HFFc6 (cell line): ENCODE measurements around the gene AATK. TPM values are rescaled to one million over a fixed set of nuclear protein-coding genes. Genes with fewer than 3 reads are reported as not detected.

Experiments
- DNase-seq: peaks from one replicate; pipeline ENCODE4 v3.0.0-alpha.2; 2018
- H3K27ac Mint-ChIP-seq: 2 replicates; pipeline ENCODE4 v1.8.0; 2020; ENCODE audit warnings: mild to moderate bottlenecking, mixed read lengths
- H3K27me3 Mint-ChIP-seq: 2 replicates; pipeline ENCODE4 v1.8.0; 2021; ENCODE audit warnings: mild to moderate bottlenecking, moderate library complexity, mixed read lengths; ENCODE audit not compliant: insufficient read depth
- H3K36me3 Mint-ChIP-seq: 2 replicates; pipeline ENCODE4 v1.8.0; 2021; ENCODE audit warnings: low read depth, mixed read lengths
- H3K4me1 Mint-ChIP-seq: 2 replicates; pipeline ENCODE4 v1.8.0; 2020; ENCODE audit warnings: low read depth, mixed read lengths
- H3K4me3 Mint-ChIP-seq: 2 replicates; pipeline ENCODE4 v1.8.0; 2020; ENCODE audit warnings: mild to moderate bottlenecking, moderate library complexity, mixed read lengths
- H3K9me3 Mint-ChIP-seq: 2 replicates; pipeline ENCODE4 v1.8.0; 2020; ENCODE audit warnings: mild to moderate bottlenecking, mixed read lengths
- CTCF ChIP-seq: fragments of 200-600 bp; sonication (generic); IDR thresholded peaks from 2 replicates; pipeline ENCODE4 v1.5.0; 2021; ENCODE audit warnings: antibody characterized with exemption, mild to moderate bottlenecking
- microRNA-seq: library from miRNA; unstranded; fragments of <30 nt; microRNA quantifications from one replicate; pipeline ENCODE4, GENCODE V29; 2019
- total RNA-seq, 6 experiments: library from RNA; stranded (reverse); fragmentation: NEBNext Ultra II Directional; extraction: Animal tissue kit (Norgen Biotek cat#: 25700); gene quantifications; 2 replicates in 1 of 6; 3 replicates in 5 of 6; pipeline ENCODE4 v1.2.3, GENCODE V29; 2021

Gene AATK
- total RNA-seq, 6 experiments from 2014 or later, result 0.15 to 0.59 (median 0.38) TPM

GRCh38 chr17:81069135-81069645, 96.8 kb downstream of the AATK start:
- H3K27ac Mint-ChIP-seq, result no peak overlapping the region
- no peak overlapping the region for H3K4me3 Mint-ChIP-seq
- DNase-seq, result no peak
- TF ChIP-seq CTCF, result no peak
- no peaks in the 10 kb centered on the region for H3K9me3 Mint-ChIP-seq
- H3K36me3 Mint-ChIP-seq, result peaks cover 6% of the 10 kb centered on the region; the same call in 1 of the 2 replicates
- peaks cover 1% of the 10 kb centered on the region; the same call in 1 of the 2 replicates for H3K27me3 Mint-ChIP-seq
- H3K4me1 Mint-ChIP-seq, result peaks cover 10% of the 10 kb centered on the region

GRCh38 chr17:81068411-81069134, 97.4 kb downstream of the AATK start:
- no peak overlapping the region for H3K27ac Mint-ChIP-seq
- H3K4me3 Mint-ChIP-seq, result no peak overlapping the region

GRCh38 chr17:81067391-81067811, 98.6 kb downstream of the AATK start:
- no peak for TF ChIP-seq CTCF
- DNase-seq, result no peak
- Mint-ChIP-seq H3K4me1 (peaks cover 27% of the 10 kb centered on the region), H3K27ac (no peak overlapping the region), H3K36me3 (peaks cover 19% of the 10 kb centered on the region), H3K4me3 (no peak overlapping the region), H3K9me3 (no peaks in the 10 kb centered on the region), H3K27me3 (peaks cover 2% of the 10 kb centered on the region; the same call in 1 of the 2 replicates)

More at GRCh38 chr17:81068411-81069134, 97.4 kb downstream of the AATK start:
- Mint-ChIP-seq H3K4me1 (peaks cover 16% of the 10 kb centered on the region), H3K36me3 (peaks cover 7% of the 10 kb centered on the region; the same call in 1 of the 2 replicates), H3K9me3 (no peaks in the 10 kb centered on the region), H3K27me3 (peaks cover 1% of the 10 kb centered on the region; the same call in 1 of the 2 replicates)
- no peak for TF ChIP-seq CTCF
- no peak for DNase-seq

Small RNAs within 50 kb of the gene (microRNA-seq; reads per million reads assigned to microRNA genes)
- gene MIR1250 (not detected), gene MIR3065 (not detected), gene MIR338 (not detected), gene MIR657 (not detected)

Other genes starting within 250 kb of the AATK start
- gene CHMP6, start 174.4 kb downstream of the AATK start, total RNA-seq, result 10 to 100 TPM; 27.6 to 38.5 (median 31.5) TPM
- gene BAIAP2, start 131.1 kb downstream of the AATK start, total RNA-seq, result 10 to 100 TPM; 30.8 to 47.4 (median 35.9) TPM
- gene PVALEF, start 714 bp downstream of the AATK start, total RNA-seq, result not detected
- gene CEP131, start 56.7 kb upstream of the AATK start, total RNA-seq, result 10 to 100 TPM in 4 of 6 experiments, 1 to 10 TPM in 2; 8.3 to 13.2 (median 10.7) TPM
- 10 to 100 TPM; 16.2 to 22.5 (median 19.0) TPM for gene TEPSIN, start 72.8 kb upstream of the AATK start, total RNA-seq
- 100 to 1,000 TPM in 1 of 6 experiments, 10 to 100 TPM in 5; 67.0 to 103 (median 87.9) TPM for gene NDUFAF8, start 73.1 kb upstream of the AATK start, total RNA-seq
- gene SLC38A10, start 129.1 kb upstream of the AATK start, total RNA-seq, result 10 to 100 TPM; 71.2 to 88.3 (median 72.2) TPM
- 1 to 10 TPM; 7.3 to 9.7 (median 8.3) TPM for gene BAHCC1, start 229.2 kb upstream of the AATK start, total RNA-seq